Small intestine (tissue), 16 donors: ENCODE results near the gene NRK. TPM values are rescaled to one million over a fixed set of nuclear protein-coding genes. Genes with fewer than 3 reads are reported as not detected.
A peak's percentile ranks its signal among the peaks of the same experiment; 100 is the strongest.
"Not testable (repeated sequence)": the region's sequence is repeated elsewhere in the genome, so short reads cannot be mapped to it uniquely, and the experiment has no call there.

ENCODE experiments used
- DNase-seq, 2 donors: peaks; one replicate each; pipeline versions ENCODE4 v3.0.0 to v3.0.0-alpha.2; 2013
- FAIRE-seq: peaks from 2 replicates; lab custom pipeline; 2012; peaks lifted over from hg19 to GRCh38; lab: Jason Lieb, UNC
- H3K27ac ChIP-seq, 3 donors: one replicate each; pipeline ENCODE4 v1.5.1; 2013; ENCODE audit warnings: low read length in 2 of 3, mild to moderate bottlenecking in 2 of 3, control low read depth in 1 of 3, inconsistent platforms in 1 of 3, low read depth in 1 of 3, moderate library complexity in 1 of 3
- H3K27me3 ChIP-seq, 3 donors: one replicate each; pipeline ENCODE4 v1.6.1; 2013; ENCODE audit warnings: low read length in 3 of 3, inconsistent platforms in 1 of 3; ENCODE audit not compliant: control insufficient read depth in 3 of 3, insufficient read depth in 3 of 3
- H3K36me3 ChIP-seq, 3 donors: one replicate each; pipeline ENCODE4 v1.6.1; 2013; ENCODE audit warnings: low read length in 3 of 3, inconsistent platforms in 1 of 3, low read depth in 1 of 3, mild to moderate bottlenecking in 1 of 3, moderate library complexity in 1 of 3; ENCODE audit not compliant: control insufficient read depth in 3 of 3, insufficient read depth in 2 of 3
- H3K4me1 ChIP-seq, 3 donors: one replicate each; pipeline ENCODE4 v1.6.1; 2013; ENCODE audit warnings: low read length in 2 of 3, inconsistent platforms in 1 of 3, low read depth in 1 of 3, mild to moderate bottlenecking in 1 of 3, moderate library complexity in 1 of 3; ENCODE audit not compliant: control insufficient read depth in 3 of 3, insufficient read depth in 2 of 3
- H3K4me3 ChIP-seq, 3 donors: one replicate each; pipeline ENCODE4 v1.5.1; 2013; ENCODE audit warnings: low read length in 3 of 3, control low read depth in 1 of 3, inconsistent platforms in 1 of 3, low read depth in 1 of 3, mild to moderate bottlenecking in 1 of 3, moderate library complexity in 1 of 3
- H3K9me3 ChIP-seq, 2 donors: one replicate each; pipeline ENCODE4 v1.6.1; 2013; ENCODE audit warnings: low read depth in 1 of 2, low read length in 1 of 2; ENCODE audit not compliant: control insufficient read depth in 2 of 2, insufficient read depth in 1 of 2
- WGBS, 3 donors: extraction: QIAGEN DNeasy Blood & Tissue Kit; methylation state at CpG; one replicate each; pipeline ENCODE4 v1.1.7; 2013; 5-methylcytosine and 5-hydroxymethylcytosine counted together
- long read RNA-seq, 10 donors: transcript quantifications; one replicate each; lab custom pipeline, GENCODE V29; 2026
- polyA plus RNA-seq, 4 donors: library from polyadenylated mRNA; stranded (reverse) in 3 of 4; unstranded in 1 of 4; fragments of 200-250 nt in 3 of 4; fragments of 120-200 nt in 1 of 4; gene quantifications; one replicate each; pipeline versions ENCODE4 v1.2.1 to v1.2.3, GENCODE V29; 2013
- donor health status: healthy with polysubstance abuse.
- donor health status: control.
- donor health status: control.
- donor health status: Bipolar disorder and iron deficiency.
- donor health status: healthy.

Gene NRK, protein sequence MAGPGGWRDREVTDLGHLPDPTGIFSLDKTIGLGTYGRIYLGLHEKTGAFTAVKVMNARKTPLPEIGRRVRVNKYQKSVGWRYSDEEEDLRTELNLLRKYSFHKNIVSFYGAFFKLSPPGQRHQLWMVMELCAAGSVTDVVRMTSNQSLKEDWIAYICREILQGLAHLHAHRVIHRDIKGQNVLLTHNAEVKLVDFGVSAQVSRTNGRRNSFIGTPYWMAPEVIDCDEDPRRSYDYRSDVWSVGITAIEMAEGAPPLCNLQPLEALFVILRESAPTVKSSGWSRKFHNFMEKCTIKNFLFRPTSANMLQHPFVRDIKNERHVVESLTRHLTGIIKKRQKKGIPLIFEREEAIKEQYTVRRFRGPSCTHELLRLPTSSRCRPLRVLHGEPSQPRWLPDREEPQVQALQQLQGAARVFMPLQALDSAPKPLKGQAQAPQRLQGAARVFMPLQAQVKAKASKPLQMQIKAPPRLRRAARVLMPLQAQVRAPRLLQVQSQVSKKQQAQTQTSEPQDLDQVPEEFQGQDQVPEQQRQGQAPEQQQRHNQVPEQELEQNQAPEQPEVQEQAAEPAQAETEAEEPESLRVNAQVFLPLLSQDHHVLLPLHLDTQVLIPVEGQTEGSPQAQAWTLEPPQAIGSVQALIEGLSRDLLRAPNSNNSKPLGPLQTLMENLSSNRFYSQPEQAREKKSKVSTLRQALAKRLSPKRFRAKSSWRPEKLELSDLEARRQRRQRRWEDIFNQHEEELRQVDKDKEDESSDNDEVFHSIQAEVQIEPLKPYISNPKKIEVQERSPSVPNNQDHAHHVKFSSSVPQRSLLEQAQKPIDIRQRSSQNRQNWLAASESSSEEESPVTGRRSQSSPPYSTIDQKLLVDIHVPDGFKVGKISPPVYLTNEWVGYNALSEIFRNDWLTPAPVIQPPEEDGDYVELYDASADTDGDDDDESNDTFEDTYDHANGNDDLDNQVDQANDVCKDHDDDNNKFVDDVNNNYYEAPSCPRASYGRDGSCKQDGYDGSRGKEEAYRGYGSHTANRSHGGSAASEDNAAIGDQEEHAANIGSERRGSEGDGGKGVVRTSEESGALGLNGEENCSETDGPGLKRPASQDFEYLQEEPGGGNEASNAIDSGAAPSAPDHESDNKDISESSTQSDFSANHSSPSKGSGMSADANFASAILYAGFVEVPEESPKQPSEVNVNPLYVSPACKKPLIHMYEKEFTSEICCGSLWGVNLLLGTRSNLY (N-terminal part only)
- polyA plus RNA-seq, result under 1 TPM in 2 of 4 donors, not detected in 2; 0.06 to 0.77 TPM
- long read RNA-seq, donor 1, result 0 reads
- long read RNA-seq, donor 2, result 0 reads
- long read RNA-seq, donor 3, result 0 reads
- long read RNA-seq, donor 4, result 0 reads
- long read RNA-seq, donor 5, result 0 reads
- long read RNA-seq, donor 6, result 0 reads
- long read RNA-seq, donor 7, result 0 reads
- long read RNA-seq, donor 8, result 0 reads
- long read RNA-seq, donor 9, result 0 reads
- long read RNA-seq, donor 10, partial matches to known transcripts, result 16 of 16 reads
- long read RNA-seq, donor 10, other reads (novel, unspliced or antisense), result 0 of 16 reads

DNA sequence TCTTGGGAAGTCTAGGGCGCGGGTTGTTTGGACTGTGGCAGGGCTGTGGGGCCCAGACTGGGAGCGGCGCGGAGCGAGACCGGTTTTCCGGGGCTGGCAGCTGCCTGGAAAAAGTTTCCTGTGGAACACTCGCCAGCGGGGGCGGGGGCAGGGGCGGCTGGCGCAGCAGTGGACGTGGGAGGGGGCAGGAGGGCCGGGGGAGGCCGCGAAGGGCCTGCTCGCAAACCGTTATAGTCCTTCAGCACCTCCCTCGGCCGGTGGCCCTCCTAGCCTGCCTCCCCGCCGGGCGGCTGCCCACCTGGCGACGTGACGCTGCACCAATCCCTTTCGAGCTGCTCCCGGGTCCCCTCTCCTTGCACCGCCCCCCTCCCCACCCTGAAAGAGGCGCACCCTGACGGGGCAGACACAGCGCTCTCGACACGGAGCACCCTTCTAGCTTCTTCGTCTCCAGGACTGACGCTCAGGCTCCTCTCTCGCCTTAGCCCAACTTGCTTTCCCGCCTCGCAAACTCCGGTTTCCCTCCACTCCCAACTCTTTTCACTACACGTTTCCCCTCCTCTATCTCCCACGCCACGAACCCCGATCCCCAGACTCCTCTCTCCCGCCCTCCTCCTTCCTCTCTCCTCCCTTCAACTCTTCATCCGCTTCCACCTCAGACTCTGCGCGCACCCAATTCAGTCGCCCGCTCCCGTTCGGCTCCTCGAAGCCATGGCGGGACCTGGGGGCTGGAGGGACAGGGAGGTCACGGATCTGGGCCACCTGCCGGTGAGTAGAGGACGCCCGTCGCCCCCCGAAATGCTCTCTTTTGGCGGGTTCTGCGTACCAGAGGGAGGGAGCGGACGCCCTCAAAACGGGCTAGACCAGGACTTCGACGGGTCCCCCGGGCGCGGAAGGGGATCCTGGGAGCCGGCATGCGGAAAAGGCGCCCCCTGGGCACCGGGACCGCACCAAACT, at the start of gene NRK:
NRK (plus strand) TSS at position 402 of the 954 bp plus-strand sequence; CDS start at position 709, 307 bp downstream.
- Histone ChIP-seq H3K27me3 (peaks cover 0 to 32% (median 8%) of the 10 kb centered on the region in 3 donors), H3K4me1 (no peaks in the 10 kb centered on the region), H3K36me3 (no peaks in the 10 kb centered on the region), H3K4me3 (peak within 1 kb of the TSS in 1 of 3 donors; percentile 24), H3K27ac (no peak within 1 kb of the TSS), H3K9me3 (no peaks in the 10 kb centered on the region)
- no peak for FAIRE-seq
- whole genome bisulfite sequencing, 3 donors, result 4 to 37% (median 11%) methylated on average over 45 to 76 of the region's 76 CpGs
- peak in 1 of 2 donors; percentile 10 for DNase-seq

DNA sequence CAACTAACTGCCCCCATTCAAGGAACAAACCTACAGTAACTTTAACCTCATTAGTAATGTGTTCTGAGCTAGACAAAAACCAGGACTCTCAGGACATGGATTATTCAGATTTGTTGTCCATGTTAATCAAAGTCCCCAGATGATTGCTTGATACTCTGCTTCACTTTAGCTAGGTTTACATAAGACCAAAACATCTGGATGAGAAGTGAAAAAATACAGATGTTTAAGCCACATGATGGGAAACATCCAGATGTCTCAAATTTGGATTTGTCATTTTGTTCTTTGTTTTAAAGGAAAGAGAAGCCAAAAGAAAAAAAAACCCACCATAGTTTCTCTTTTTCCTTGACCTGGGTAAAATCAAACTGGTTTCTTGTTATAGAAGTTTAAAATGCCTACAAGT, 48.5 kb upstream of the NRK start:
- H3K36me3 ChIP-seq, result no peaks in the 10 kb centered on the region
- H3K27me3 ChIP-seq, result no peaks in the 10 kb centered on the region
- DNase-seq (no peak), FAIRE-seq (no peak)
- H3K4me3 ChIP-seq, result no peak overlapping the region
- no peaks in the 10 kb centered on the region for H3K4me1 ChIP-seq
- H3K27ac ChIP-seq, result no peak overlapping the region
- H3K9me3 ChIP-seq, result no peaks in the 10 kb centered on the region

DNA sequence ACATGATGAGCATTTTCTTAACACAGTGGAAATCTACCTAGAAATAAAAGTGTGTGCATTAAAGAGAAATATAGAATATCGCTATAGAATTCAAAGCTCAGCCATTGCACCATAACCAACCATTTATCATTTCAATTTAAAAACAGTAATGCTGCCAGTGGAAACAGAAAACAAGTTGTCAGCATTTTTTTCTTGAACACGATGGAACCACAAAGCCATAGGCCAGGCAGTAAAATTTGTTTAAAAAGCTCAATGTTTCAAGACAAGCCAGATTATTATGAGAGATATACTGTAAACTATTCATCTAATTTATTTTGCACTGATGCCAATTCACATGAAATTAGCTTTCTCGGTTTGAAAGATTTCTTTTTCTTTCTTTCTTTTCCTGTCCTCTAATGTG, 46.7 kb upstream of the NRK start:
- H3K4me1 ChIP-seq, result no peaks in the 10 kb centered on the region
- H3K27ac ChIP-seq, result no peak overlapping the region
- FAIRE-seq, result no peak
- DNase-seq, result no peak
- no peak overlapping the region for H3K4me3 ChIP-seq
- 60 to 71% (median 66%) methylated on average over 3 of the region's 3 CpGs for WGBS, 3 donors
- no peaks in the 10 kb centered on the region for H3K36me3 ChIP-seq
- no peaks in the 10 kb centered on the region for H3K27me3 ChIP-seq
- no peaks in the 10 kb centered on the region for H3K9me3 ChIP-seq

DNA sequence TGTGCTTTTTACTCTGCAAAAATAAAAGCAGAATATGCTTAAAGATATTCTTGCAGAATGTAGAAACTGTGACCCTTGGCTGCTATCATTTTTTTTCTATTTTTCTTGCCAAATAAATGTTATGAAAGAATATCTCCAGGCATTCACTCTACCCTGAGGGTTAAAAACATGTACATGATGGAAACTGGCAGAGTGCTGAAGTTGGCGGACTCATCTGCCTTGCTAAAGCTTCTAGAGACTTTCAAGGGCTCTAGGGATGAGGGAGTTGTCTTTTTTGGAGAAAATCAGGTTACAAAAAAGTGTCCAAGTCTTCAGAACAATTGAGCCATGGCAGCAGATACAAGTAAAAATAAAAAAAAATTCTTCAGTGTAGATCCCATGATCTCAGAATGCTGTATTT, 40.5 kb upstream of the NRK start:
- Histone ChIP-seq H3K27ac (no peak overlapping the region), H3K27me3 (no peaks in the 10 kb centered on the region), H3K36me3 (no peaks in the 10 kb centered on the region), H3K4me1 (no peaks in the 10 kb centered on the region), H3K4me3 (no peak overlapping the region), H3K9me3 (no peaks in the 10 kb centered on the region)
- no peak for DNase-seq
- no peak for FAIRE-seq
- WGBS, 3 donors, result 64 to 86% (median 80%) methylated on average over 1 of the region's 1 CpG

DNA sequence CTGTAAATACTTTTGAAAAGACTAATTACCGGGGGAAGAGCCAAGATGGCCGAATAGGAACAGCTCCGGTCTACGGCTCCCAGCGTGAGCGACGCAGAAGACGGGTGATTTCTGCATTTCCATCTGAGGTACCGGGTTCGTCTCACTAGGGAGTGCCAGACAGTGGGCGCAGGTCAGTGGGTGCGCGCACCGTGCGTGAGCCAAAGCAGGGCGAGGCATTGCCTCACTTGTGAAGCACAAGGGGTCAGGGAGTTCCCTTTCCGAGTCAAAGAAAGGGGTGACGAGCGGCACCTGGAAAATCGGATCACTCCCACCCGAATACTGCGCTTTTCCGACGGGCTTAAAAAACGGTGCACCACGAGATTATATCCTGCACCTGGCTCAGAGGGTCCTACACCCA, 25.5 kb upstream of the NRK start:
- H3K4me3 ChIP-seq, H3K4me1 ChIP-seq, FAIRE-seq, H3K36me3 ChIP-seq, H3K27me3 ChIP-seq, H3K27ac ChIP-seq, DNase-seq, H3K9me3 ChIP-seq: not testable (repeated sequence)
- WGBS, 3 donors, result 86 to 93% (median 92%) methylated on average over 25 to 26 of the region's 26 CpGs

DNA sequence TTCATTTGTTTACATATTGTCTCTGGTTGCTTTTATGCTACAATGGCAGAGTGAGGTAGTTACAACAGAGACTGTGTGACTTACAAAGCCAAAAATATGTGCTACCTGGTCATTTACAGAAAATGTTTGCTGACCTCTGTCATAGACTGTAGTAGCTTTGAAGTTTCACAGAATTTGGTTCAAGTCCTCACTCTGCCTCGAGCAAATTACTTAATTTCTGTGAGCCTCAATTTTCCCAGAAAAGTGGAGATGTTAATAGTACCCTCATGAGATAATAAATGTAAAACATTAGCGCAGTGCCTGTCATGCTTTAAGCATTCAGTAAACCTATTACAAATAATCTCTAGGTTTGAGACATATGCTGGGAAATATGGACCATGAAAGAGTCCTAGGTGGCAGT, 18.4 kb upstream of the NRK start:
- 55 to 81% (median 75%) methylated on average over 2 of the region's 2 CpGs for WGBS, 3 donors
- no peak overlapping the region for H3K4me3 ChIP-seq
- H3K9me3 ChIP-seq, result no peaks in the 10 kb centered on the region
- no peak overlapping the region for H3K27ac ChIP-seq
- H3K27me3 ChIP-seq, result no peaks in the 10 kb centered on the region
- FAIRE-seq (no peak), DNase-seq (no peak)
- no peaks in the 10 kb centered on the region for H3K36me3 ChIP-seq
- no peaks in the 10 kb centered on the region for H3K4me1 ChIP-seq

DNA sequence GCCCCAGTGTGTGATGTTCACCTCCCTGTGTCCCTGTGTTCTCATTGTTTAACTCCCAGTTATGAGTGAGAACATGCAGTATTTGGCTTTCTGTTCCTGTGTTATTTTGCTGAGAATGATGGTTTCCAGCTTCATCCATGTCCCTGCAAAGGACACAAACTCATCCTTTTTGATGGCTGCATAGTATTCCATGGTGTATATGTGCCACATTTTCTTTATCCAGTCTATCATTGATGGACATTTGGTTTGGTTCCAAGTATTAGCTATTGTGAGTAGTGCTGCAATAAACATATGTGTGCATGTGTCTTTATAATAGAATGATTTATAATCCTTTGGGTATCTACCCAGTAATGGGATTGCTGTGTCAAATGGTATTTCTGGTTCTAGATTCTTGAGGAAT, 16.7 kb upstream of the NRK start:
- FAIRE-seq, result not testable (repeated sequence)

More for the DNA sequence above, 16.7 kb upstream of the NRK start:
- H3K9me3 ChIP-seq, H3K36me3 ChIP-seq, H3K4me3 ChIP-seq, H3K4me1 ChIP-seq, DNase-seq, H3K27me3 ChIP-seq, H3K27ac ChIP-seq: not testable (repeated sequence)
